KMS-11 (cell line): ENCODE results near the gene CDC7.

Experiments used
- H2AFZ ChIP-seq: fragments of 200-600 bp; sonication (generic); 2 replicates; pipeline ENCODE4 v1.6.1; 2016; ENCODE audit warnings: antibody characterized with exemption, mixed run types, low read depth
- H3K27ac ChIP-seq: fragments of 200-600 bp; sonication (generic); 2 replicates; pipeline ENCODE4 v1.6.1; 2016; ENCODE audit warnings: mild to moderate bottlenecking, mixed run types
- H3K27me3 ChIP-seq: fragments of 200-600 bp; sonication (generic); 2 replicates; pipeline ENCODE4 v1.6.1; 2017; ENCODE audit warnings: mild to moderate bottlenecking, low read depth, mixed run types, moderate library complexity; ENCODE audit not compliant: insufficient read depth
- H3K36me3 ChIP-seq: fragments of 200-600 bp; sonication (generic); 2 replicates; pipeline ENCODE4 v1.6.1; 2017; ENCODE audit warnings: mild to moderate bottlenecking, mixed run types; ENCODE audit not compliant: insufficient read depth
- H3K4me1 ChIP-seq: fragments of 200-600 bp; sonication (generic); 2 replicates; pipeline ENCODE4 v1.6.1; 2016; ENCODE audit warnings: mild to moderate bottlenecking, low read depth, mixed run types; ENCODE audit not compliant: poor library complexity, severe bottlenecking
- H3K4me2 ChIP-seq: fragments of 200-600 bp; sonication (generic); 2 replicates; pipeline ENCODE4 v1.7.0; 2016; ENCODE audit warnings: mild to moderate bottlenecking, mixed run types
- H3K4me3 ChIP-seq: fragments of 200-600 bp; sonication (generic); IDR thresholded peaks from 2 replicates; pipeline ENCODE4 v1.6.1; 2017; ENCODE audit warnings: low read depth, low read length, mixed read lengths; ENCODE audit not compliant: insufficient read depth
- H3K79me2 ChIP-seq: fragments of 200-600 bp; sonication (generic); 2 replicates; pipeline ENCODE4 v1.6.1; 2016; ENCODE audit warnings: low read depth, mixed run types; ENCODE audit not compliant: insufficient read depth
- H3K9ac ChIP-seq: fragments of 200-600 bp; sonication (generic); 2 replicates; pipeline ENCODE4 v1.6.1; 2016; ENCODE audit warnings: mild to moderate bottlenecking, mixed run types
- H4K20me1 ChIP-seq: fragments of 200-600 bp; sonication (generic); 2 replicates; pipeline ENCODE4 v1.6.1; 2016; ENCODE audit warnings: mild to moderate bottlenecking, mixed run types; ENCODE audit not compliant: insufficient read depth
- CTCF ChIP-seq: fragments of 200-600 bp; sonication (generic); conservative IDR thresholded peaks from 2 replicates; pipeline ENCODE4 v1.6.1; 2017; ENCODE audit warnings: low read depth, mild to moderate bottlenecking, antibody characterized with exemption, low read length, moderate library complexity, mixed read lengths

The CDC7 gene

DNA sequence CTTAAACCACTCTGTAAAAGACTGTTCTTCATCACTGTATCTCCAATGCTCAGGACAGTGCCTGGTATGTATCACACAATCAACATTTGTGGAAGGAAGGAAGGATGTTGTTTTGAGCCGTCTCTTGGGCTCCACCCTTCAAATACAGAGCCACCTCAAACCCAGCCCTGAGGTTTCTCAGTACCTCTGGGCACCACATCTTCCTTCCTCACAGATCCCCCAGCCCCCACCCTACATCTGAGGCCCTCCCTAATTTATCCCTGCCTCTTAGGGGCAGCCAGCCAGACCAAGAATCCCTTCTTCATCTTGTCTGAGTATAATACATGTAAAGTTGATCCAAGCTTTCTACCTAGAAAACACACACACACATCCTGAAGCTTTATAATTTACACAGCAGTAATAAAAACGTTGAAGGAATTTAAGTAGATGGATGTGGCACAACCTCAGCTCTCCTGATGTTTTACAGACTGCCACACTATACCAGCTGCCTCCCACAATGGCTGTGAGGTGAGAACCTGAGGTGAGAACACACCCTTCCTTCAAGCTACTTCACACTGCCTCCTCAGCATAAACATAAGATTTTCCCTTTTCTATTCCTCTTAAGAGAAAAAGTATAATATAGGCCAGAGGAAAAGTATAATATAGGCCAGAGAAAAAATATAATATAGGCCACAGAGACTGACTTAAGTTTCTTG is 48.5 kb downstream of the CDC7 start:
- Histone ChIP-seq H3K4me1 (no peaks in the 10 kb centered on the region), H3K27me3 (no peaks in the 10 kb centered on the region), H3K9ac (no peak overlapping the region), H3K36me3 (no peaks in the 10 kb centered on the region), H3K4me3 (no peak overlapping the region), H4K20me1 (no peaks in the 10 kb centered on the region), H3K79me2 (no peaks in the 10 kb centered on the region), H3K4me2 (no peak overlapping the region), H2AFZ (no peak overlapping the region), H3K27ac (no peak overlapping the region)
- no peak for TF ChIP-seq CTCF

- H3K79me2 ChIP-seq: no peaks in the 10 kb centered on the region
- TF ChIP-seq CTCF: no peak
- no peak overlapping the region for H3K27ac ChIP-seq
- no peaks in the 10 kb centered on the region for H3K4me1 ChIP-seq
- H4K20me1 ChIP-seq: no peaks in the 10 kb centered on the region
- no peak overlapping the region for H3K4me2 ChIP-seq
- H2AFZ ChIP-seq: no peak overlapping the region
- H3K36me3 ChIP-seq: no peaks in the 10 kb centered on the region
- H3K9ac ChIP-seq: no peak overlapping the region
- no peaks in the 10 kb centered on the region for H3K27me3 ChIP-seq
- H3K4me3 ChIP-seq: no peak overlapping the region
Observed at GRCh38 chr1:91550961-91551360, 50.3 kb downstream of the CDC7 start.

- Histone ChIP-seq H3K36me3 (no peaks in the 10 kb centered on the region), H3K4me3 (no peak overlapping the region), H4K20me1 (no peaks in the 10 kb centered on the region), H3K4me2 (no peak overlapping the region), H3K27ac (no peak overlapping the region), H3K9ac (no peak overlapping the region), H3K4me1 (no peaks in the 10 kb centered on the region), H2AFZ (no peak overlapping the region), H3K79me2 (no peaks in the 10 kb centered on the region), H3K27me3 (no peaks in the 10 kb centered on the region)
- no peak for TF ChIP-seq CTCF
Observed at GRCh38 chr1:91552091-91552490, 51.4 kb downstream of the CDC7 start.

DNA sequence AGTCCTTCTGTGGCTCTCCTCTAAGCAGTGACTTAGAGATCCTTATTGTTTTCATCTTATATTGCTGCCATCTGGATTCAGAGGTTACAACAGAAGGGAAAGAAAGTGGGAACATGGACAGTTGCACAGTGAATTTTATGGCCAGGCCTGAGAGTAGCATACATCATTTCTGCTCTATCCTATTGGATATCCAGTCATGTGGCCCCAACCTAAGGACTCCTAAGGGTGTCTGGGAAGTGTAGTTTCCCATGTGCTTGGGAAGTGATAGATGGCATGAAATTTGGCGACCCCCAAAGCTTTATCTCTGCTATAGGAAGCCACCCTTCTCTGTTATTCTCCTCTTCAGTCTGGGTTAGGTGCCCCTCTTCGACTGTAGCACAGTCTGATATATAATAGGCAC is 51.9 kb downstream of the CDC7 start:
- H2AFZ ChIP-seq: no peak overlapping the region
- TF ChIP-seq CTCF: no peak
- H3K27me3 ChIP-seq: no peaks in the 10 kb centered on the region
- no peaks in the 10 kb centered on the region for H4K20me1 ChIP-seq
- H3K79me2 ChIP-seq: no peaks in the 10 kb centered on the region
- H3K4me3 ChIP-seq: no peak overlapping the region
- H3K4me2 ChIP-seq: no peak overlapping the region
- H3K4me1 ChIP-seq: no peaks in the 10 kb centered on the region
- H3K9ac ChIP-seq: no peak overlapping the region
- no peaks in the 10 kb centered on the region for H3K36me3 ChIP-seq
- no peak overlapping the region for H3K27ac ChIP-seq
